ENCODE results near the gene ALG1.
A peak's percentile ranks its signal among the peaks of the same experiment; 100 is the strongest.
"Not testable (repeated sequence)": the region's sequence is repeated elsewhere in the genome, so short reads cannot be mapped to it uniquely, and the experiment has no call there.

ALG1 gene

GRCh38 chr16:5045499-5046115 lies 26.0 kb upstream of the ALG1 start:
- no peak for DNase-seq

DNA sequence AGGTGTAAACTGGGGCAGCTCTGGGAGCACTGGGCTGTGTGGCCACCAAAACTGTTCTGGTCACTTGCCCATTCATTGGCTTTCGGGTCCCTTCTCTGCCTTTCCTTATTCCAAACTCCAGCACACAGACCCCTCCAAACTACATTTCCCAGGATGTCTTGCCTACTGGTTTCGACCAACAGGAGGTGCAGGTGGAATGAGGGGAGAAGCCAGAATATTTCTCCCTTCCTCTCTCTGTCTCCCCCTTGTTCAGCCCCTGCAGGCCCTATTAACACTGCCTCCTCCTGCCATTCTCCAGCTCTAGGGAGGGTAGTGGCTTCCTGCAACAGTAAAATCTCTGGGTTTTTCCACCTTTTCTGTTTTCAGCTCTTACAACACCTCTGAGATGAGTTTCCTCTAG lies 24.7 kb upstream of the ALG1 start:
- DNase-seq = no peak

DNA sequence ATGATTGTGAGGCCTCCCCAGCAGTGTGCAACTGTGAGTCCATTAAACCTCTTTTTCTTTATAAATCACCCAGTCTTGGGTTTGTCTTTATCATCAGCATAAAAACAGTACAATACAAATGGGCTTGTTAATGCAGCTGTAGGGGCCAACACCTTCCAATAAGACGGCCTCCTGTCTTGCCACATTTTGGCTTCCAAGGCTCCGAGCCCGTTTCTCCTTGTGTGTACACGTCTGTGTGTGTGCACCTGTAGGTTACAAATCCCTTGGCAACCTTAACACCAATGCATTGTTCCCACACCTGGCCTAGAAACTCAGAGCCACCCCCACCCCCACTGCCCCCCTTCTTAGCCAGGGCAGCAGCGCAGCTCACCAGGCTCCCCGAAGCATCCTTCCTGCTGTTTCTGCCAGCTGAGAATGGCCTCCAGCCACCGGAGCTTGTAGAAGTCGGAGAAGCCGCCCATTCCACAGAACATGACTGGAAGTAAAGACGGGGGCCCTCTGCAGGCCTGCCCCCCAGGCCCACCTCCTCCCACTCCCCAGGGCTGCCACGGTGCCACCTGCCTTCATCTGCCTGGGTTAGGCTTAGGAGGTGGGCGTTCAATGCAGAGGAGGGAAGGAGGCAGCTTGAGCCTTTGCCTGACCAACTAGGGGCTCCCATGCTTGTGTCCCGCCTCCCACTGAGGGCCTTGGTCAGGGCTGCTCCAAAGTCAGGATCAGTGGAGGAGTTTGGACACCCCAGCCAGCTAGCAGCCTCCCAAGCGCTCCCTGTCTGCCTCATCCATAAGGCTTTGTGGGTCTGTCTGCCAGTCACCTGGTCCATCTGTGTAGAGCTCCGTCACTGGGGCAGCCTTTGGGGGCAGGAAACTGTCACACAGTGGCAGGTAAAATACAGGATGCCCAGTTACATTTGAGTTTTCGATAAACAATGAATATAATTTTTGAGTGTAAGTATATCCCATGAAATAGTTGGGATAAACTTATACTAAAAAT lies 16.5 kb upstream of the ALG1 start:
- no peak for DNase-seq

- DNase-seq = peak in 1 of 2 experiments; percentile 48
These were observed 15.3 kb upstream of the ALG1 start for GRCh38 chr16:5056352-5056751.

- DNase-seq = no peak
These were observed 13.2 kb upstream of the ALG1 start for GRCh38 chr16:5058476-5058875.

- DNase-seq = no peak
These were observed 12.1 kb upstream of the ALG1 start for GRCh38 chr16:5059386-5060072.

- DNase-seq = no peak
These were observed 11.5 kb upstream of the ALG1 start for GRCh38 chr16:5060073-5060641.

GRCh38 chr16:5062051-5062450 lies 9.6 kb upstream of the ALG1 start:
- DNase-seq = no peak

DNA sequence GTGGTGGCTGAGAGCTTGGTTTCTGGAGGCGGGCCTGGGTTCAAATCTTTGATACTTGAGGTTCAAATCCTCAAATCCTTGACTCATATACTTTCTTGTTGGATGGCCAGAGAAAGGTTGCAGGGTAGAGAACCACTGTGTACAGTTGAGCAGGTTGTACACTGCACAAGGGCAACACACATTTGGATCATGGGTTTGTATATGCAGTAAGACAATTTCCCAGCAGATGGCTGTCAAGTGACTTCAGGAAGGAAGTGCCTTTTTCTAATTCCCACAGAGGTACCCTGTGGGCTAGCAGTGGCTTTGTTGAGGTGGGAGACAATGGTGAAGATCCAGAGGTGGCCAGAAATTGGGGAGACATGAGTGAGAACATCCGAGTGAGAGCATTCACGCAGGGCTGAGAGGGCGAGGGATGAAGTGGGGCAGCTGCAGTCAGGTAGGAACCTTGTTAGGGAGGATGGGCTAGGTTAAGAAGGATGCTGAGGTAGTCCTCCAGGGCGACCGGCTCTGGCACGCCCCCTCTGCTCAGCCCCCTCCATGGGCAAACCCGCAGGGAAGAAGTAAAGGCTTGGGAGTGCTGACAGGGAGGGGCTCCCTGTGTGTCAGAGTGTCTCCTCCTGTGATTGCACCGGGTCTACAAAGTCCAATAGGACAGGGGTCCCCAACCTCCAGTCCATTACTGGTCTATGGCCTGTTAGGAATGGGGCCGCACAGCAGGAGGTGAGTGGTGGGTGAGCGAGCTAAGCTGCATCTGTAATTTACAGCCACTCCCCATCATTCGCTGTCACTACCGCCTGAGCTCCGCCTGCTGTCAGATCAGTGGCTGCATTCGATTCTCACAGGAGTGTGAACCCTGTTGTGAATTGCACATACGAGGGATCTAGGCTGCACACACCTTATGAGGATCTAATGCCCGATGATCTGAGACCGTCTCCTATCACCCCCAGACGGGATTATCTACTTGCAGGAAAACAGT lies 8.6 kb upstream of the ALG1 start:
- DNase-seq = no peak

DNA sequence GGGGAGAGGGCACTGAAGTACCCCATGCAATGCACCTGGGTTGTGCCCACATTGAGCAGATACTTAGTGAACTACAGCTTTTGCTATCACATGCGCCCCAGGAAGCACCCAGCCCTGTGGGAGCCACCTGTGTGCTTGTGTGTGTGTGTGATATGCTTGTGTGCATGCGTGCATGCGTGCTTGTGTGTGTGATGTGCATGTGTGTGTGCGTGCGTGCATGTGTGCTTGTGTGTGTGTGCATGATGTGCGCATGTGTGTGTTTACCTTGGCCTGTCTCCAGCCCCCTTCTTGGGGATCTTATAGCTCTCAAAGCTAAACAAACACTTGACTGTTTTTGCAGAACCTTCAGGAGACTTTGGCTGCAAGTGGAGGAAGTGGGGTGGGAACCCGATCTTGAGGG lies 6.7 kb upstream of the ALG1 start:
- DNase-seq = no peak

DNA sequence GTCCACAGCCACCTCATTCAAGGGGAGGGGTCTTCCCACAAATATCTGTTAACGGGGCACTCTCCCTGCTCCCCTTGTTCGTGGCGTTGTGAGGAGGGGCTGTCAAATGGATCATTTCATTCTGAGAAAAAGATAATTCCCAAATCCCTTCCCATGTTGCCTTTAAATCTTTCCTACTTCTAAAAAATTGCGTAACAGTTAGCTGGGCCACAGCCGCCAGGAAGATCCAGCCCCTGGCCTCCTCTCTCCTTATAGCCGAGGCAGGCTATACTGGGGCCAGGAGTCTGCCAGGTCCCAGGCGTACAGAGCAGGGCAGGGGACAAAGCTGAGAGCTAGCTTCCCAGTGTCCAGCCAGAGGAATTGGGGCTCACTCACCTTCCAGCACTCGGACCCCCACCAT lies 6.3 kb upstream of the ALG1 start:
- no peak for DNase-seq

DNA sequence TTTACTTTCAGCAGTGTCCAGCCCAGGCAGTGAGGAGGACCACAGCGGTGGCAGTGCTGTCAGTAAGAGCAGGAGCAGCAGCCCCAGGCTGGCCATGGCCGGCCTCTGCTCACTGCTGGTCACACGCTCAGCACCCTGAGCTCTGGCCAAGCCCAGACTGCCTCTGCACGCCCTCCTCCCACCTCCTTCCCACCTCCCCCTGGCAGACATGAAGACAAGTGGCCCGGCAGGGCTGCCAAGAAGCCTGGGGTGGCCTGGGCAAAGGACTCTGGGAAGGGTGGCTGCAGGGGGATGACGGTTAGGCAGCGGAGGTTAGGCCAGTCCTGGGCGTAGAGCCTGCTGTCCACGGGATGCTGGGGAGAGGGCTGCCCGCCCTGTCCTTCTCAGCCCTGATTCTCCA lies 5.8 kb upstream of the ALG1 start, which contains the start of gene C16orf89:
TSS of gene C16orf89 (minus strand) at position 144 of the 400 bp plus-strand sequence. CDS start at position 96, 48 bp downstream.
- DNase-seq = no peak

- DNase-seq = no peak
These were observed 5.1 kb upstream of the ALG1 start for GRCh38 chr16:5066511-5066910.

DNA sequence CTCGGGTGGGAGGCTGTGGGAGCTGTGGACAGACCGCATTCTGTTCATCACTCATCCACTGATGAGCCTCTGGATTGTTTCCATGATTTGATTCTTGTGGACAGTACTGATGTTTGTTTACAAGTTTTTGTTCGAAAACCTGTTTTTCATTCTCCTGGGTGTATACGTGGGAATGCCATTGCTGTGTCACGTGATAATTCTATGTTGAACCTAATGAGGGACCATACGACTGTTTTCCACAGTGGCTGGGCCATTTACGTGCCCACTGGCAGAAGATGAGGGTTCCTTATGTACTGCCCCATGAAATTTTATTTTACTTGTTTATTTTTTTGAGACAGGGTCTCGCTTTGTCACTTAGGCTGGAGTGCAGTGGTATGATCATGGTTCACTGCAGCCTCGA lies 2.6 kb upstream of the ALG1 start:
- DNase-seq = no peak

DNA sequence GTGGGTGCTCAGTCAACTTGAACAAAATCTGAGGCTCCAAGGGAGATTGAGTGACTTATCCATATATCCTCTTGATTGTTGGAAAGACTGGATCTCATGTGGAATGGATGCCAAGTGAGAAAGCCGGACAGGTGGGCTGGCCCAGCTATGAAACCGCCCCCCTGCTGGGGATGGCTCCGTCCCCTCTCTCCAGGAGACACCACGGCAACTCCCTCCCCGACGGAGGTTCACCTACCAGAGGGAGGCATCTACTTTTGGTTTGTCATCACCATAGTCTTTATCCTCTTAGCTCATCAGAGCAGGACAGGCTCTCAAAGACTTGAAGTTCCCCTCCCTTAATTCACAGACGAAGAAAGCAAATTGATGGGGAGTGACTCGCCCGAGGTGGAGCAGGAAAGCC lies 1.8 kb upstream of the ALG1 start:
- no peak for DNase-seq

- no peak for DNase-seq
These were observed 1.0 kb upstream of the ALG1 start for GRCh38 chr16:5070431-5071186.

DNA sequence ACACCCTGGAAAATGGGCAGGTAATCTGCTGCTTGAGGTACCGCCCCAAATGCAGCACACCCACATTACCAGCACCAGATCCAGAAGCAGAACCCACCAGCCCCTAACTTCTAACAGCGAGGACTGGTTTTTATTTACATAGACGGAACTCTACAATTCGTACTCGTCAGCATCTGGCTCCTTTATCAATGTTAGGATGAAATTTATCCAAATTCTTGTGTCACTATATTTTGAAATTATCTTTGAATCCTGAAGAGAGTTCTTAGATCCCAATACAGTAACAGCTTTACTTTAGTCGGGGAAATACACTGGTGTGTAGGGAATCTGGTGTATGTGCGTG lies 332 bp upstream of the ALG1 start:
- no peak for DNase-seq

DNA sequence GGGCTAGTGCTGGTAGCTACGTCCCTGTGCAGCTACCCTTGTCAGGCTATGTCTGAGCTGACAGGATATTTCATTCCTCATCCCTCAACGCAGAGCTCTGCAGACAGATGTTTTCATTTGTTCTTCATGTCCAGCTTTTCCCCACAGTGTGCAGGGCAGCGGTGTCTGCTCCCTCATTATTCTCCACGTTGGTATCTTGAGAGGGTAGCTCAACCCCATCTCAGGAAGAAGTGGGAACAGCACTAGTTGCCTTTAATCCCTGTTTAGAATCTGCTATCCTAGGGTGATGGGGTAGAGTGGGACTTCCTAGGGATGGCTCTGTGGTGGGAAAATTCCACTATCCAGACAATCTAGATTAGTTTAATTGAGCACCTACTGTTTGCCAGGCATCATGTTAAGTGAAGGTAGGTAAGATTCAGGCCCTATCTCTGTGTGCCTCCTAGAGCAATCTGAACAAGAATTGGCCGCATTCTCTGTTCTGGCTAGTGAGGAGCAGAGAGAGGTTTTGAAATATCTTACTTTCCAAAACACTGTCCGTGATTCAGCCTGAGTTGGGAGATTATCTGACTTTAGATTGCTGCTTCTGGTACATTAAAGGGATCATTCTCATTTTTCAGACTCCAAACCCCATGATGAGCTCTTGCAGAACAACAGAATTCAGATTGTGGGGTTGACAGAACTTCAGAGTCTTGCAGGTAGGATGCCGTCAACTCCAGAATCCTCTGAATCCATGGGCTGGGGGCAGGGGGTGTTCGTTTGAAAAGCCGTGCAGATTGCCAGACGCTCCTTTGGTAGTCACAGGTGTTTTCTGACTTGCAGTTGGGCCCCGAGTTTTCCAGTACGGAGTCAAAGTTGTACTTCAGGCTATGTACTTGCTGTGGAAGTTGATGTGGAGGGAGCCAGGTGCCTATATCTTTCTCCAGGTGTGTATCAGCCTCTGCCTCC lies 963 bp downstream of the ALG1 start:
- DNase-seq = no peak

DNA sequence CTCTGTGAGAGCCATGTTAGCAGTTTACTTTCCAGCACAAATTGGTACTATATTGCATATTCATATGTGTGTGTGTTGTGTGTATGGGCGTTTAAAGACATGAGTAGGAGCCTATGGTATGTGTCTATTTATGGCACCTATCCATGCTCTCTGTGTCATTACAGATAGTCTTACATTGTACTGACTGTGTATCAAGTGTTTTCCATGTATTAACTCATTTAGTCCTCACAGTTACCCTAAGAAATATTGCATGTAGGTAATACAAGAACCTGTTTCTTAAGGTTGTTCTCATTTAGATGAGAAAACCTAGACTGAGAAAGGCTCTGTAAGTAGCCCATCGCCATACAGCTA lies 1.6 kb downstream of the ALG1 start:
- DNase-seq = no peak

DNA sequence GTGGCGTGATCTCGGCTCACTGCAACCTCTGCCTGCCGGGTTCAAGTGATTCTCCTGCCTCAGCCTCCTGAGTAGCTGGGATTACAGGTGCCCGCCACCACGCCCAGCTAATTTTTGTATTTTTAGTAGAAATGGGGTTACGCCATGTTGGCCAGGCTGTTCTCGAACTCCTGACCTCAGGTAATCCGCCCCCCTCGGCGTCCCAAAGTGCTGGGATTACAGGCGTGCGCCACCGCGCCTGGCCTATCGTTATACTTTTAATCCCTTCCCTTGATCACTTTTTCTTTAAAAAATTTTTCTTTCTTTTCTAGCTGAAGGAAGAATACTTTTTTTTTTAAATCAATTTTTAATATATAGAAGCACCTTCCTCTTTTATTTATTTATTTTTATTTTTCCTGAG lies 2.1 kb downstream of the ALG1 start:
- not testable (repeated sequence) for DNase-seq
